ENCODE results near the gene BEST3. TPM values are rescaled to one million over a fixed set of nuclear protein-coding genes. Genes with fewer than 3 reads are reported as not detected.

Gene BEST3
- total RNA-seq, 6 experiments from 2014 or later: 0.10 to 0.15 TPM; not detected in 4

- Mint-ChIP-seq H3K27me3 (ENCODE audit: insufficient read depth) (peaks cover 9% of the 10 kb centered on the region; the same call in 1 of the 2 replicates), H3K9me3 (no peaks in the 10 kb centered on the region), H3K36me3 (ENCODE audit: low read depth) (no peaks in the 10 kb centered on the region), H3K27ac (no peak overlapping the region), H3K4me3 (no peak overlapping the region), H3K4me1 (ENCODE audit: low read depth) (no peaks in the 10 kb centered on the region)
- DNase-seq: no peak
- no peak for TF ChIP-seq CTCF (IDR thresholded peaks at IDR 0.05)
Observed at GRCh38 chr12:69714542-69714941, 15.4 kb upstream of the BEST3 start.

- Mint-ChIP-seq H3K27ac (no peak overlapping the region), H3K4me3 (no peak overlapping the region), H3K9me3 (no peaks in the 10 kb centered on the region), H3K36me3 (ENCODE audit: low read depth) (no peaks in the 10 kb centered on the region), H3K4me1 (ENCODE audit: low read depth) (no peaks in the 10 kb centered on the region), H3K27me3 (ENCODE audit: insufficient read depth) (peaks cover 4% of the 10 kb centered on the region; the same call in 1 of the 2 replicates)
- no peak for DNase-seq
- TF ChIP-seq CTCF (IDR thresholded peaks at IDR 0.05): no peak
Observed at GRCh38 chr12:69712826-69713225, 13.7 kb upstream of the BEST3 start.

- no peak overlapping the region for H3K4me3 Mint-ChIP-seq
- no peak for DNase-seq
- no peaks in the 10 kb centered on the region for H3K36me3 Mint-ChIP-seq (ENCODE audit: low read depth)
- peak; percentile 64 for TF ChIP-seq CTCF (IDR thresholded peaks at IDR 0.05)
- no peak overlapping the region for H3K27ac Mint-ChIP-seq
- no peaks in the 10 kb centered on the region; the same call in 1 of the 2 replicates for H3K27me3 Mint-ChIP-seq (ENCODE audit: insufficient read depth)
- no peaks in the 10 kb centered on the region for H3K4me1 Mint-ChIP-seq (ENCODE audit: low read depth)
- H3K9me3 Mint-ChIP-seq: no peaks in the 10 kb centered on the region
Observed at GRCh38 chr12:69708649-69709048, 9.5 kb upstream of the BEST3 start.

GRCh38 chr12:69704357-69704756 is 5.3 kb upstream of the BEST3 start:
- Mint-ChIP-seq H3K4me3 (no peak overlapping the region), H3K9me3 (no peaks in the 10 kb centered on the region), H3K27ac (no peak overlapping the region), H3K27me3 (ENCODE audit: insufficient read depth) (no peaks in the 10 kb centered on the region; the same call in none of the 2 replicates), H3K36me3 (ENCODE audit: low read depth) (no peaks in the 10 kb centered on the region), H3K4me1 (ENCODE audit: low read depth) (no peaks in the 10 kb centered on the region)
- TF ChIP-seq CTCF (IDR thresholded peaks at IDR 0.05): no peak
- DNase-seq: no peak

- Mint-ChIP-seq H3K27ac (no peak overlapping the region), H3K4me1 (ENCODE audit: low read depth) (no peaks in the 10 kb centered on the region), H3K9me3 (no peaks in the 10 kb centered on the region), H3K36me3 (ENCODE audit: low read depth) (no peaks in the 10 kb centered on the region), H3K4me3 (no peak overlapping the region), H3K27me3 (ENCODE audit: insufficient read depth) (no peaks in the 10 kb centered on the region; the same call in none of the 2 replicates)
- no peak for TF ChIP-seq CTCF (IDR thresholded peaks at IDR 0.05)
- DNase-seq: no peak
Observed at GRCh38 chr12:69703146-69703642, 4.1 kb upstream of the BEST3 start.

- H3K36me3 Mint-ChIP-seq (ENCODE audit: low read depth): no peaks in the 10 kb centered on the region
- H3K27ac Mint-ChIP-seq: no peak overlapping the region
- TF ChIP-seq CTCF (IDR thresholded peaks at IDR 0.05): no peak
- H3K4me3 Mint-ChIP-seq: no peak overlapping the region
- H3K4me1 Mint-ChIP-seq (ENCODE audit: low read depth): no peaks in the 10 kb centered on the region
- DNase-seq: no peak
- H3K9me3 Mint-ChIP-seq: no peaks in the 10 kb centered on the region
- no peaks in the 10 kb centered on the region; the same call in none of the 2 replicates for H3K27me3 Mint-ChIP-seq (ENCODE audit: insufficient read depth)
Observed at GRCh38 chr12:69701826-69702225, 2.7 kb upstream of the BEST3 start.
